HEK293 (cell line): Measurements from ENCODE around the gene ZMYM1.

Experiments used
- CTCF ChIA-PET: fragments of 350-600 bp; formaldehyde crosslinking; extraction: SDS; loops from one replicate; lab custom pipeline; 2021; ENCODE audit warnings: antibody characterized with exemption; lab: Yijun Ruan, JAX
- POLR2A ChIA-PET: fragments of 300-600 bp; formaldehyde crosslinking; extraction: SDS; loops from one replicate; lab custom pipeline; 2020; ENCODE audit warnings: antibody characterized with exemption, inconsistent platforms; lab: Yijun Ruan, JAX
- H3K27ac ChIP-seq: fragments of 200-500 bp; sonication (Bioruptor generic); 2 replicates; pipeline ENCODE4 v1.5.1; 2014; ENCODE audit warnings: low read depth, low read length, control low read depth, inconsistent platforms; ENCODE audit errors: extremely low read depth
- H3K36me3 ChIP-seq, 2 experiments: fragments of 200-500 bp in 1 of 2; sonication (Bioruptor generic) in 1 of 2; 1 replicate in 1 of 2; 2 replicates in 1 of 2; pipeline ENCODE4 v1.5.1; 2014 to 2017; ENCODE audit warnings: inconsistent platforms in 2 of 2, low read length in 2 of 2; ENCODE audit not compliant: control insufficient read depth in 2 of 2, insufficient read depth in 1 of 2
- H3K4me1 ChIP-seq: fragments of 200-500 bp; sonication (Bioruptor generic); 2 replicates; pipeline ENCODE4 v1.5.1; 2014; ENCODE audit warnings: mild to moderate bottlenecking, low read length, inconsistent platforms; ENCODE audit not compliant: control insufficient read depth, insufficient read depth
- H3K4me3 ChIP-seq: 2 replicates; pipeline ENCODE4 v1.5.1; 2011; ENCODE audit warnings: low read depth, mild to moderate bottlenecking, control low read depth, low read length, moderate library complexity
- H3K9me3 ChIP-seq: fragments of 200-500 bp; sonication (Bioruptor generic); 2 replicates; pipeline ENCODE4 v1.5.1; 2014; ENCODE audit warnings: low read depth, low read length, inconsistent platforms; ENCODE audit not compliant: control insufficient read depth, insufficient read depth
- KLF10 ChIP-seq: fragments of 450-650 bp; IDR thresholded peaks from 2 replicates; pipeline ENCODE4 v1.5.1; 2018; ENCODE audit warnings: missing biosample characterization, mild to moderate bottlenecking, missing genetic modification characterization
- KLF17 ChIP-seq: fragments of 450-650 bp; formaldehyde crosslinking; IDR thresholded peaks from 2 replicates; pipeline ENCODE4 v1.5.1; 2016; ENCODE audit warnings: missing biosample characterization, missing genetic modification characterization
- KLF7 ChIP-seq: fragments of 450-650 bp; formaldehyde crosslinking; IDR thresholded peaks from 2 replicates; pipeline ENCODE4 v1.5.1; 2016; ENCODE audit warnings: missing biosample characterization, missing genetic modification characterization, borderline replicate concordance
- RBAK ChIP-seq: fragments of 450-650 bp; formaldehyde crosslinking; IDR thresholded peaks from 2 replicates; pipeline ENCODE4 v1.5.1; 2016; ENCODE audit warnings: missing biosample characterization, missing genetic modification characterization
- WT1 ChIP-seq: fragments of 450-650 bp; formaldehyde crosslinking; IDR thresholded peaks from 2 replicates; pipeline ENCODE4 v1.5.1; 2016; ENCODE audit warnings: missing biosample characterization, missing genetic modification characterization
- YY1 ChIP-seq: fragments of 450-650 bp; formaldehyde crosslinking; IDR thresholded peaks from 2 replicates; pipeline ENCODE4 v1.5.1; 2018; ENCODE audit warnings: missing biosample characterization, missing genetic modification characterization
- ZBTB48 ChIP-seq: fragments of 450-650 bp; formaldehyde crosslinking; IDR thresholded peaks from 2 replicates; pipeline ENCODE4 v1.5.1; 2016; ENCODE audit warnings: missing biosample characterization, missing genetic modification characterization
- ZNF114 ChIP-seq: fragments of 450-650 bp; formaldehyde crosslinking; IDR thresholded peaks from 2 replicates; pipeline ENCODE4 v1.5.0; 2017; ENCODE audit warnings: missing biosample characterization, missing genetic modification characterization
- ZNF202 ChIP-seq: fragments of 450-650 bp; formaldehyde crosslinking; IDR thresholded peaks from 2 replicates; pipeline ENCODE4 v1.5.1; 2016; ENCODE audit warnings: missing biosample characterization, missing genetic modification characterization, borderline replicate concordance
- ZNF221 ChIP-seq: fragments of 450-650 bp; formaldehyde crosslinking; IDR thresholded peaks from 2 replicates; pipeline ENCODE4 v1.5.1; 2017; ENCODE audit warnings: missing biosample characterization, missing genetic modification characterization, borderline replicate concordance
- ZNF621 ChIP-seq: fragments of 450-650 bp; formaldehyde crosslinking; IDR thresholded peaks from 2 replicates; pipeline ENCODE4 v1.5.1; 2017; ENCODE audit warnings: missing biosample characterization, missing genetic modification characterization
- ZNF658 ChIP-seq: fragments of 450-650 bp; formaldehyde crosslinking; IDR thresholded peaks from 2 replicates; pipeline ENCODE4; 2016; ENCODE audit warnings: missing biosample characterization, missing genetic modification characterization
- ZNF664 ChIP-seq: fragments of 450-650 bp; formaldehyde crosslinking; IDR thresholded peaks from 2 replicates; pipeline ENCODE4 v1.5.1; 2016; ENCODE audit warnings: missing biosample characterization, missing genetic modification characterization
- ZNF707 ChIP-seq: fragments of 450-650 bp; formaldehyde crosslinking; IDR thresholded peaks from 2 replicates; pipeline ENCODE4 v1.5.1; 2016; ENCODE audit warnings: missing biosample characterization, missing genetic modification characterization
- ZNF792 ChIP-seq: fragments of 450-650 bp; formaldehyde crosslinking; IDR thresholded peaks from 2 replicates; pipeline ENCODE4 v1.5.1; 2016; ENCODE audit warnings: missing biosample characterization, missing genetic modification characterization
- ZXDB ChIP-seq: fragments of 450-650 bp; formaldehyde crosslinking; IDR thresholded peaks from 2 replicates; pipeline ENCODE4 v1.5.1; 2016; ENCODE audit warnings: missing biosample characterization, missing genetic modification characterization
- TF ChIP-seq, protein P1 (sequence below): fragments of 450-650 bp; formaldehyde crosslinking; IDR thresholded peaks from 2 replicates; pipeline ENCODE4 v1.5.1; 2017; ENCODE audit warnings: missing biosample characterization, mild to moderate bottlenecking, missing genetic modification characterization, moderate library complexity
- TF ChIP-seq, protein P2 (sequence below): fragments of 450-650 bp; formaldehyde crosslinking; IDR thresholded peaks from 2 replicates; pipeline ENCODE4 v1.5.1; 2016; ENCODE audit warnings: missing biosample characterization, missing genetic modification characterization
- TF ChIP-seq, protein P3 (sequence below): fragments of 450-650 bp; formaldehyde crosslinking; IDR thresholded peaks from 2 replicates; pipeline ENCODE4 v1.5.1; 2016; ENCODE audit warnings: missing biosample characterization, missing genetic modification characterization, borderline replicate concordance

The ZMYM1 gene

DNA sequence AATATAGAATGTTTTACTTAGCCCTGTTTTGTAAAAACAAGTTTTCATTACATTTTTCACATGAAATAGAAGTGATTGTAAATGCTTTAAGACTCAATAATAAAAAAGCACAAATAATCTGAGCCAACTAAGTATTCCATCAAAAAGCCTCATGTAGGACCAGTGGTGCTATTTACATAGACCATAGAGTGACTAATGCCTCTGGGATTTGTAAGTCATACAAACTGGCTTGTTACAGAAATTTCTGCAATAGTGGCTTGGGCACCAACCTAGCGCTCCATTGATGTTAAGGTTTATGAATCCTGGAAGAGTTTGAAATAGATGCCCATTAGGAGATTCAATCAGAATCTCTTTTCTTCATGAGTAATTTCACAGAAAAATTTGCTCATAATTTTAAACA lies 31.9 kb downstream of the ZMYM1 start (continued):
- TF ChIP-seq, protein P1, sequence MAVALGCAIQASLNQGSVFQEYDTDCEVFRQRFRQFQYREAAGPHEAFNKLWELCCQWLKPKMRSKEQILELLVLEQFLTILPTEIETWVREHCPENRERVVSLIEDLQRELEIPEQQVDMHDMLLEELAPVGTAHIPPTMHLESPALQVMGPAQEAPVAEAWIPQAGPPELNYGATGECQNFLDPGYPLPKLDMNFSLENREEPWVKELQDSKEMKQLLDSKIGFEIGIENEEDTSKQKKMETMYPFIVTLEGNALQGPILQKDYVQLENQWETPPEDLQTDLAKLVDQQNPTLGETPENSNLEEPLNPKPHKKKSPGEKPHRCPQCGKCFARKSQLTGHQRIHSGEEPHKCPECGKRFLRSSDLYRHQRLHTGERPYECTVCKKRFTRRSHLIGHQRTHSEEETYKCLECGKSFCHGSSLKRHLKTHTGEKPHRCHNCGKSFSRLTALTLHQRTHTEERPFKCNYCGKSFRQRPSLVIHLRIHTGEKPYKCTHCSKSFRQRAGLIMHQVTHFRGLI (tag by site-specific recombination) = no peak
- TF ChIP-seq ZNF221 (tag by site-specific recombination) = no peak

GRCh38 chr1:35112668-35113067 lies 33.5 kb downstream of the ZMYM1 start:
- CTCF ChIA-PET = interaction anchor here (0.7 kb wide), 1 partner anchor 9 kb away, joined by 4 read pairs; no protein-coding TSS in a partner anchor
- Histone ChIP-seq H3K4me1 (no peaks in the 10 kb centered on the region), H3K9me3 (no peaks in the 10 kb centered on the region), H3K27ac (no peak overlapping the region), H3K4me3 (no peak overlapping the region), H3K36me3 (peaks cover 23 to 64% of the 10 kb centered on the region in 2 experiments)
- POLR2A ChIA-PET = no interaction called here
- TF ChIP-seq ZBTB48 (no peak), ZXDB (no peak), WT1 (tag by site-specific recombination) (no peak), ZNF792 (tag by site-specific recombination) (no peak), YY1 (no peak), RBAK (tag by site-specific recombination) (no peak), ZNF707 (no peak), KLF10 (tag by site-specific recombination) (no peak), ZNF202 (tag by site-specific recombination) (no peak), KLF7 (tag by site-specific recombination) (no peak), ZNF114 (no peak), ZNF621 (no peak), KLF17 (no peak), ZNF664 (tag by site-specific recombination) (no peak), ZNF658 (no peak)
- TF ChIP-seq, protein P2, sequence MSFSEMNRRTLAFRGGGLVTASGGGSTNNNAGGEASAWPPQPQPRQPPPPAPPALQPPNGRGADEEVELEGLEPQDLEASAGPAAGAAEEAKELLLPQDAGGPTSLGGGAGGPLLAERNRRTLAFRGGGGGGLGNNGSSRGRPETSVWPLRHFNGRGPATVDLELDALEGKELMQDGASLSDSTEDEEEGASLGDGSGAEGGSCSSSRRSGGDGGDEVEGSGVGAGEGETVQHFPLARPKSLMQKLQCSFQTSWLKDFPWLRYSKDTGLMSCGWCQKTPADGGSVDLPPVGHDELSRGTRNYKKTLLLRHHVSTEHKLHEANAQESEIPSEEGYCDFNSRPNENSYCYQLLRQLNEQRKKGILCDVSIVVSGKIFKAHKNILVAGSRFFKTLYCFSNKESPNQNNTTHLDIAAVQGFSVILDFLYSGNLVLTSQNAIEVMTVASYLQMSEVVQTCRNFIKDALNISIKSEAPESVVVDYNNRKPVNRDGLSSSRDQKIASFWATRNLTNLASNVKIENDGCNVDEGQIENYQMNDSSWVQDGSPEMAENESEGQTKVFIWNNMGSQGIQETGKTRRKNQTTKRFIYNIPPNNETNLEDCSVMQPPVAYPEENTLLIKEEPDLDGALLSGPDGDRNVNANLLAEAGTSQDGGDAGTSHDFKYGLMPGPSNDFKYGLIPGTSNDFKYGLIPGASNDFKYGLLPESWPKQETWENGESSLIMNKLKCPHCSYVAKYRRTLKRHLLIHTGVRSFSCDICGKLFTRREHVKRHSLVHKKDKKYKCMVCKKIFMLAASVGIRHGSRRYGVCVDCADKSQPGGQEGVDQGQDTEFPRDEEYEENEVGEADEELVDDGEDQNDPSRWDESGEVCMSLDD (tag by site-specific recombination) = no peak
- TF ChIP-seq, protein P3, sequence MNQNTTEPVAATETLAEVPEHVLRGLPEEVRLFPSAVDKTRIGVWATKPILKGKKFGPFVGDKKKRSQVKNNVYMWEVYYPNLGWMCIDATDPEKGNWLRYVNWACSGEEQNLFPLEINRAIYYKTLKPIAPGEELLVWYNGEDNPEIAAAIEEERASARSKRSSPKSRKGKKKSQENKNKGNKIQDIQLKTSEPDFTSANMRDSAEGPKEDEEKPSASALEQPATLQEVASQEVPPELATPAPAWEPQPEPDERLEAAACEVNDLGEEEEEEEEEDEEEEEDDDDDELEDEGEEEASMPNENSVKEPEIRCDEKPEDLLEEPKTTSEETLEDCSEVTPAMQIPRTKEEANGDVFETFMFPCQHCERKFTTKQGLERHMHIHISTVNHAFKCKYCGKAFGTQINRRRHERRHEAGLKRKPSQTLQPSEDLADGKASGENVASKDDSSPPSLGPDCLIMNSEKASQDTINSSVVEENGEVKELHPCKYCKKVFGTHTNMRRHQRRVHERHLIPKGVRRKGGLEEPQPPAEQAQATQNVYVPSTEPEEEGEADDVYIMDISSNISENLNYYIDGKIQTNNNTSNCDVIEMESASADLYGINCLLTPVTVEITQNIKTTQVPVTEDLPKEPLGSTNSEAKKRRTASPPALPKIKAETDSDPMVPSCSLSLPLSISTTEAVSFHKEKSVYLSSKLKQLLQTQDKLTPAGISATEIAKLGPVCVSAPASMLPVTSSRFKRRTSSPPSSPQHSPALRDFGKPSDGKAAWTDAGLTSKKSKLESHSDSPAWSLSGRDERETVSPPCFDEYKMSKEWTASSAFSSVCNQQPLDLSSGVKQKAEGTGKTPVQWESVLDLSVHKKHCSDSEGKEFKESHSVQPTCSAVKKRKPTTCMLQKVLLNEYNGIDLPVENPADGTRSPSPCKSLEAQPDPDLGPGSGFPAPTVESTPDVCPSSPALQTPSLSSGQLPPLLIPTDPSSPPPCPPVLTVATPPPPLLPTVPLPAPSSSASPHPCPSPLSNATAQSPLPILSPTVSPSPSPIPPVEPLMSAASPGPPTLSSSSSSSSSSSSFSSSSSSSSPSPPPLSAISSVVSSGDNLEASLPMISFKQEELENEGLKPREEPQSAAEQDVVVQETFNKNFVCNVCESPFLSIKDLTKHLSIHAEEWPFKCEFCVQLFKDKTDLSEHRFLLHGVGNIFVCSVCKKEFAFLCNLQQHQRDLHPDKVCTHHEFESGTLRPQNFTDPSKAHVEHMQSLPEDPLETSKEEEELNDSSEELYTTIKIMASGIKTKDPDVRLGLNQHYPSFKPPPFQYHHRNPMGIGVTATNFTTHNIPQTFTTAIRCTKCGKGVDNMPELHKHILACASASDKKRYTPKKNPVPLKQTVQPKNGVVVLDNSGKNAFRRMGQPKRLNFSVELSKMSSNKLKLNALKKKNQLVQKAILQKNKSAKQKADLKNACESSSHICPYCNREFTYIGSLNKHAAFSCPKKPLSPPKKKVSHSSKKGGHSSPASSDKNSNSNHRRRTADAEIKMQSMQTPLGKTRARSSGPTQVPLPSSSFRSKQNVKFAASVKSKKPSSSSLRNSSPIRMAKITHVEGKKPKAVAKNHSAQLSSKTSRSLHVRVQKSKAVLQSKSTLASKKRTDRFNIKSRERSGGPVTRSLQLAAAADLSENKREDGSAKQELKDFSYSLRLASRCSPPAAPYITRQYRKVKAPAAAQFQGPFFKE (tag by site-specific recombination) = no peak
